H9 (cell line): ENCODE measurements around the gene PDE6H. TPM values are rescaled to one million over a fixed set of nuclear protein-coding genes. Genes with fewer than 3 reads are reported as not detected.

Experiments used
- DNase-seq: peaks from one replicate; pipeline ENCODE4 v3.0.0-alpha.2; 2017
- H2AFZ ChIP-seq: one replicate; pipeline ENCODE4 v1.6.1; 2013; ENCODE audit warnings: mild to moderate bottlenecking, low read length, control low read depth, moderate library complexity
- H2AK5ac ChIP-seq: 2 replicates; pipeline ENCODE4 v1.6.1; 2013; ENCODE audit warnings: low read length, control low read depth, mixed read lengths; ENCODE audit not compliant: insufficient read length
- H2BK120ac ChIP-seq: one replicate; pipeline ENCODE4 v1.6.1; 2013; ENCODE audit warnings: low read depth, mild to moderate bottlenecking, low read length, control low read depth, inconsistent platforms; ENCODE audit not compliant: poor library complexity, severe bottlenecking
- H2BK12ac ChIP-seq: 2 replicates; pipeline ENCODE4 v1.6.1; 2013; ENCODE audit warnings: low read length, control low read depth, mixed read lengths, low read depth; ENCODE audit not compliant: insufficient read length
- H2BK15ac ChIP-seq: 2 replicates; pipeline ENCODE4 v1.6.1; 2013; ENCODE audit warnings: low read depth, low read length, control low read depth
- H2BK20ac ChIP-seq: one replicate; pipeline ENCODE4 v1.6.1; 2013; ENCODE audit warnings: low read depth, mild to moderate bottlenecking, low read length, control low read depth, inconsistent platforms; ENCODE audit not compliant: poor library complexity, severe bottlenecking
- H2BK5ac ChIP-seq: 2 replicates; pipeline ENCODE4 v1.6.1; 2013; ENCODE audit warnings: low read length, control low read depth, mixed read lengths; ENCODE audit not compliant: insufficient read length
- H3K14ac ChIP-seq: 2 replicates; pipeline ENCODE4 v1.6.1; 2013; ENCODE audit warnings: low read length, control low read depth; ENCODE audit not compliant: insufficient read depth
- H3K18ac ChIP-seq: 2 replicates; pipeline ENCODE4 v1.6.1; 2013; ENCODE audit warnings: low read depth, mild to moderate bottlenecking, mixed read lengths, low read length, control low read depth; ENCODE audit not compliant: insufficient read length
- H3K23ac ChIP-seq: 2 replicates; pipeline ENCODE4 v1.6.1; 2013; ENCODE audit warnings: low read length, control low read depth, mixed read lengths, low read depth; ENCODE audit not compliant: insufficient read length
- H3K23me2 ChIP-seq: 2 replicates; pipeline ENCODE4 v1.6.1; 2013; ENCODE audit warnings: low read depth, mild to moderate bottlenecking, mixed read lengths, low read length, control low read depth; ENCODE audit not compliant: insufficient read length, poor library complexity, severe bottlenecking
- H3K27ac ChIP-seq: 2 replicates; pipeline ENCODE4 v1.5.1; 2013; ENCODE audit warnings: low read length, control low read depth, mixed read lengths, low read depth; ENCODE audit not compliant: insufficient read length
- H3K27me3 ChIP-seq: 2 replicates; pipeline ENCODE4 v1.6.1; 2013; ENCODE audit warnings: low read length, control low read depth, inconsistent platforms; ENCODE audit not compliant: insufficient read depth
- H3K4ac ChIP-seq: 2 replicates; pipeline ENCODE4 v1.6.1; 2013; ENCODE audit warnings: low read depth, mild to moderate bottlenecking, control low read depth, inconsistent platforms, low read length, moderate library complexity
- H3K4me1 ChIP-seq: 2 replicates; pipeline ENCODE4 v1.6.1; 2013; ENCODE audit warnings: low read length, control low read depth, inconsistent platforms; ENCODE audit not compliant: insufficient read depth
- H3K4me2 ChIP-seq: 2 replicates; pipeline ENCODE4 v1.6.1; 2013; ENCODE audit warnings: low read length, control low read depth, mixed read lengths; ENCODE audit not compliant: insufficient read length, insufficient read depth
- H3K56ac ChIP-seq: 2 replicates; pipeline ENCODE4 v1.6.1; 2013; ENCODE audit warnings: low read depth, mild to moderate bottlenecking, mixed read lengths, low read length, control low read depth; ENCODE audit not compliant: insufficient read length
- H3K79me1 ChIP-seq: 2 replicates; pipeline ENCODE4 v1.6.1; 2013; ENCODE audit warnings: low read depth, mild to moderate bottlenecking, moderate library complexity, low read length, control low read depth, inconsistent platforms; ENCODE audit not compliant: insufficient read depth, poor library complexity, severe bottlenecking
- H3K79me2 ChIP-seq: 2 replicates; pipeline ENCODE4 v1.6.1; 2013; ENCODE audit warnings: low read length, control low read depth, inconsistent platforms; ENCODE audit not compliant: insufficient read depth
- H3K9ac ChIP-seq: 2 replicates; pipeline ENCODE4 v1.6.1; 2013; ENCODE audit warnings: low read length, control low read depth, mixed read lengths; ENCODE audit not compliant: insufficient read length; ENCODE audit errors: extremely low read depth
- H3K9me3 ChIP-seq: one replicate; pipeline ENCODE4 v1.6.1; 2013; ENCODE audit warnings: low read depth, low read length, inconsistent platforms; ENCODE audit not compliant: control insufficient read depth
- H3T11ph ChIP-seq: one replicate; pipeline ENCODE4 v1.6.1; 2013; ENCODE audit warnings: mild to moderate bottlenecking, low read length, control low read depth, inconsistent platforms
- H4K20me1 ChIP-seq: one replicate; pipeline ENCODE4 v1.6.1; 2013; ENCODE audit not compliant: control insufficient read depth, insufficient read length, insufficient read depth
- H4K5ac ChIP-seq: 2 replicates; pipeline ENCODE4 v1.6.1; 2013; ENCODE audit warnings: low read depth, mild to moderate bottlenecking, mixed read lengths, low read length, control low read depth; ENCODE audit not compliant: insufficient read length
- H4K8ac ChIP-seq: replicated peaks from 2 replicates; pipeline ENCODE4 v1.6.1; 2013; ENCODE audit warnings: low read length, control low read depth, mixed read lengths, low read depth; ENCODE audit not compliant: insufficient read length
- H4K91ac ChIP-seq: 2 replicates; pipeline ENCODE4 v1.6.1; 2013; ENCODE audit warnings: low read depth, mild to moderate bottlenecking, moderate library complexity, mixed read lengths, low read length, control low read depth; ENCODE audit not compliant: insufficient read length
- H3K27ac Mint-ChIP-seq, 3 experiments: 2 replicates in 2 of 3; 3 replicates in 1 of 3; pipeline ENCODE4 v1.8.0; 2020 to 2021; ENCODE audit warnings: mixed read lengths in 3 of 3, mild to moderate bottlenecking in 1 of 3, moderate library complexity in 1 of 3
- H3K27me3 Mint-ChIP-seq: 2 replicates; pipeline ENCODE4 v1.8.0; 2021; ENCODE audit warnings: low read depth, mild to moderate bottlenecking, moderate library complexity, mixed read lengths
- H3K36me3 Mint-ChIP-seq, 3 experiments: 2 replicates in 2 of 3; 3 replicates in 1 of 3; pipeline ENCODE4 v1.8.0; 2020 to 2021; ENCODE audit warnings: low read depth in 3 of 3, mixed read lengths in 3 of 3; ENCODE audit not compliant: insufficient read depth in 1 of 3
- H3K4me1 Mint-ChIP-seq, 2 experiments: 2 replicates each; pipeline ENCODE4 v1.8.0; 2020; ENCODE audit warnings: mixed read lengths in 2 of 2
- H3K4me3 Mint-ChIP-seq, 2 experiments: 2 replicates in 1 of 2; 3 replicates in 1 of 2; pipeline ENCODE4 v1.8.0; 2020 to 2021; ENCODE audit warnings: mild to moderate bottlenecking in 2 of 2, mixed read lengths in 2 of 2, moderate library complexity in 1 of 2
- H3K9me3 Mint-ChIP-seq, 2 experiments: 2 replicates in 1 of 2; 3 replicates in 1 of 2; pipeline ENCODE4 v1.8.0; 2020; ENCODE audit warnings: mild to moderate bottlenecking in 2 of 2, mixed read lengths in 2 of 2, moderate library complexity in 1 of 2
- WGBS: extraction: QIAGEN DNeasy Blood & Tissue Kit; methylation state at CpG from one replicate; pipeline ENCODE4 v1.1.7; 2013; ENCODE audit warnings: missing lambda C conversion rate, low lambda C conversion rate, mixed read lengths; ENCODE audit not compliant: insufficient read length; ENCODE audit errors: extremely low coverage; 5-methylcytosine and 5-hydroxymethylcytosine counted together
- total RNA-seq: library from RNA; stranded (reverse); gene quantifications from 2 replicates; pipeline ENCODE4 v1.2.1, GENCODE V29; 2021
- TF ChIP-seq, protein P1 (sequence below): fragments of 200-600 bp; sonication (generic); conservative IDR thresholded peaks from 3 replicates; pipeline ENCODE4 v1.8.0; 2021; ENCODE audit warnings: antibody characterized with exemption, mild to moderate bottlenecking

PDE6H gene
- total RNA-seq, 1 experiment from 2014 or later = not detected

DNA sequence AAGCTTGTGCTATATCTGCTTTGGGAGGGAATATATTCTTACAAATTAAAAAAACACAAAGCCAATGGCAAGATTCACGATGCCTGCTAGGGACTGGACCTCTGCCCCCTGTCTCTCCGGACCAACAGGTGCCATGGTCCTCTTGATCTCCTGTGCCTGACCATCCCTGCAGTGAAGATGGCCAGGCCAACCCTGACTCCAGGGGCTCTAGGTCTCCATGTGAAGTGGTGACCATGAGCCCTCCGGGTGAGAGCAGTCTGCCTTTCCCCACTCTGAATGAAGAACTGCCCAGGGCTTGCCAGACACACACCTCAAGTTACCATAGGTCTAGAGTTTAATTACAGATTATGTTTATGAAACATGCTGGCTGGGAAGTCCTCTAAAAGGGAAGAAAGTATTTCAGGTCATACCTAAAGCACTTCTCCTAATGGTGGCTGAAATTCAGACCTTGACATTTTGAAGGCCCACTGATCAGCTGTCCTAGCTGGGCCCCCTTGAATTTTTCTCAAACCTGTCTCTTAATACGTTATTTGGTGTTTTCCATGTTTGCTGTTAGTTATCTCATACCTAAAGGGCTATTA lies 12.8 kb upstream of the PDE6H start:
- Mint-ChIP-seq H3K9me3 (no peaks in the 10 kb centered on the region), H3K27me3 (no peaks in the 10 kb centered on the region), H3K4me3 (no peak overlapping the region), H3K36me3 (no peaks in the 10 kb centered on the region), H3K27ac (no peak overlapping the region), H3K4me1 (peaks cover 12 to 13% of the 10 kb centered on the region in 2 experiments)
- Histone ChIP-seq H3K14ac (no peak overlapping the region; the same call in 1 of the 2 replicates), H3K56ac (no peak overlapping the region), H3K4me1 (peaks cover 8% of the 10 kb centered on the region), H2BK5ac (no peak overlapping the region), H4K8ac (no peak overlapping the region), H4K20me1 (no peaks in the 10 kb centered on the region), H2BK120ac (no peak overlapping the region), H3K4me2 (no peak overlapping the region), H2AK5ac (no peak overlapping the region), H3K9me3 (no peaks in the 10 kb centered on the region), H2AFZ (no peak overlapping the region), H2BK15ac (no peak overlapping the region), H3K79me2 (no peaks in the 10 kb centered on the region), H2BK12ac (no peak overlapping the region), H2BK20ac (no peak overlapping the region), H3T11ph (no peak overlapping the region), H4K91ac (no peak overlapping the region), H3K27me3 (no peaks in the 10 kb centered on the region), H3K23me2 (no peaks in the 10 kb centered on the region), H4K5ac (no peak overlapping the region), H3K4ac (no peak overlapping the region), H3K18ac (no peak overlapping the region), H3K79me1 (no peaks in the 10 kb centered on the region), H3K23ac (no peak overlapping the region), H3K27ac (no peak overlapping the region), H3K9ac (no peak overlapping the region)
- DNase-seq = no peak
- no CpG with 5 or more reads among the region's 4 CpGs for whole genome bisulfite sequencing
- TF ChIP-seq, protein P1, sequence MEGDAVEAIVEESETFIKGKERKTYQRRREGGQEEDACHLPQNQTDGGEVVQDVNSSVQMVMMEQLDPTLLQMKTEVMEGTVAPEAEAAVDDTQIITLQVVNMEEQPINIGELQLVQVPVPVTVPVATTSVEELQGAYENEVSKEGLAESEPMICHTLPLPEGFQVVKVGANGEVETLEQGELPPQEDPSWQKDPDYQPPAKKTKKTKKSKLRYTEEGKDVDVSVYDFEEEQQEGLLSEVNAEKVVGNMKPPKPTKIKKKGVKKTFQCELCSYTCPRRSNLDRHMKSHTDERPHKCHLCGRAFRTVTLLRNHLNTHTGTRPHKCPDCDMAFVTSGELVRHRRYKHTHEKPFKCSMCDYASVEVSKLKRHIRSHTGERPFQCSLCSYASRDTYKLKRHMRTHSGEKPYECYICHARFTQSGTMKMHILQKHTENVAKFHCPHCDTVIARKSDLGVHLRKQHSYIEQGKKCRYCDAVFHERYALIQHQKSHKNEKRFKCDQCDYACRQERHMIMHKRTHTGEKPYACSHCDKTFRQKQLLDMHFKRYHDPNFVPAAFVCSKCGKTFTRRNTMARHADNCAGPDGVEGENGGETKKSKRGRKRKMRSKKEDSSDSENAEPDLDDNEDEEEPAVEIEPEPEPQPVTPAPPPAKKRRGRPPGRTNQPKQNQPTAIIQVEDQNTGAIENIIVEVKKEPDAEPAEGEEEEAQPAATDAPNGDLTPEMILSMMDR = no peak
